ENCODE results near the gene AEN.

Gene AEN, protein sequence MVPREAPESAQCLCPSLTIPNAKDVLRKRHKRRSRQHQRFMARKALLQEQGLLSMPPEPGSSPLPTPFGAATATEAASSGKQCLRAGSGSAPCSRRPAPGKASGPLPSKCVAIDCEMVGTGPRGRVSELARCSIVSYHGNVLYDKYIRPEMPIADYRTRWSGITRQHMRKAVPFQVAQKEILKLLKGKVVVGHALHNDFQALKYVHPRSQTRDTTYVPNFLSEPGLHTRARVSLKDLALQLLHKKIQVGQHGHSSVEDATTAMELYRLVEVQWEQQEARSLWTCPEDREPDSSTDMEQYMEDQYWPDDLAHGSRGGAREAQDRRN
- total RNA-seq: 73.9 to 175 (median 110) reads per million in 3 experiments

DNA sequence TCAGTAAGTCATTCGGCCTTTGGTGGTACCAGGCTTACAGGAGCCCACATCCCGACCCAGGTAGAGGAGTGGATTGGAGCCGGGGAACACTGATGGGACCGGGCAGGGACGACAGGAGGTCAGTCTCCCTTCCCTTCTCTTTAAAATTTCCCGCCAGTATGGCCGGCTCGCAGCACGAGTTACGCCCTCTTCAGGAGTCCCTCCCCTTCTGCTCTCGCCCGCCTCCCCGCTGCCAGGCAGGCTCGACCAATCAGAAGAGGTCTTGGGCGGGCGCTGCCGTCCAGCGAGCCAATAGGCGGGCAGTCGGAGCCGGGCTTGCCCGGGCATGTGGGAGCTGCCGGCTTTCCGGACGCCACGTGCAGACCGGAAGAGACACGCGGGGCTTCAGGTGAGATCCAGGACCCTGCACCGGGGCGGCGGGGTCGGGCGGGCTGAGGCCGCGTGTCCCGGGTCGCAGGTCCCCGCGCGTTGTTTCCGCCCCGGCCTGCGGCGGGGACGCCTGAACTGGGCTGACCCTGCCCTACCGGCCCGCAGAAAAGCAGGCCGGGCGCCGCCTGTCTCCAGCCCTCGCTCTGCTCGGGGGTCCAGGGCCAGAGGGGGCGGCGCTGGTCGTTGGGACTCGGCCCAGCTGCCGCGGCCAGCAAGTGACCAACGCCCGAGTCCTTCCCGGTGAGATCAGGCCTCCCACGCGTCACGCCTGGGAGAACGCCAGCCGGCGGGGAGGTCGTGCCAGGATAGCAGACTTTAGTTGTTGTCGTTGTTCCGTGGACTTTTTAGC lies at the start of gene AEN:
Gene AEN, plus strand, starts transcription at position 346 of the 778 bp plus-strand sequence. CDS start 4,870 bp downstream, outside the sequence.
- peak; percentile 95 for DNase-seq

DNA sequence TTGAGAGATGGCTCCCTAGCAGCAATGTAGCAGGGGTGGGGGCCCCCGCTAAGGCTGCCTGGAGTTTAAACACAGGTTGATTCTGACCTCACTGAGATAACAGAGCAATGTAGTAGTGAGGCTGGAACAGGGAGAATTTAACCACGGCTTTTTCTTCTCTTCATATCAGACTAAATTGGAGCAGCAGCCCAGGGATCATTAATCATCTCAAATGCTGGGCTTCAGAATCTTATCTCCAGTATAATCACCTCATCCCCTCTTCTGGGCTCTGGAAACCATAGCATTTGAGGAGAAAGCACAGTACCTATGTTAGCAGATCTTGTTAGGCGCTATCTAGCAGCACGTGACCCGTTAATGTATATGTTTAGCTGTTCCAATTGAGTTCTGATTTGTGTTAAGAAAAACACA lies 49.3 kb upstream of the AEN start:
- DNase-seq: no peak

DNA sequence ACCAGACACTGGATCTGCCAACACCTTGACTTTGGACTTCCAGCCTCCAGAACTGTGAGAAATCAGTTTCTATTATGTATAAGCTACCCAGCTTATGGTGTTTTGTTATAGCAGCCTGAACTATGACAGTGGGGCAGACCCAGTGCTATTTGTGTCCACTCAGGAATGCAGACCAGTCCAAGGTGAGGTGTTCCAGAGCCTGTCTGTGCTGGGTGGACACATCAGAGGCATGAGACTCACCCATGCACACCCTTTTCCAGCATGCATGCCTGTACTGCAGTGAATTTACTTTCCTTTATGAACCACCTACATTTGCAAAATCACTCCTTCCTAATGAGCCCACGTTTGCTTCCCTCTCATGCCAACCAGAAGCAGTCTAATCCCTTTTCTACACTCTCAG lies 47.1 kb upstream of the AEN start:
- DNase-seq: no peak

DNA sequence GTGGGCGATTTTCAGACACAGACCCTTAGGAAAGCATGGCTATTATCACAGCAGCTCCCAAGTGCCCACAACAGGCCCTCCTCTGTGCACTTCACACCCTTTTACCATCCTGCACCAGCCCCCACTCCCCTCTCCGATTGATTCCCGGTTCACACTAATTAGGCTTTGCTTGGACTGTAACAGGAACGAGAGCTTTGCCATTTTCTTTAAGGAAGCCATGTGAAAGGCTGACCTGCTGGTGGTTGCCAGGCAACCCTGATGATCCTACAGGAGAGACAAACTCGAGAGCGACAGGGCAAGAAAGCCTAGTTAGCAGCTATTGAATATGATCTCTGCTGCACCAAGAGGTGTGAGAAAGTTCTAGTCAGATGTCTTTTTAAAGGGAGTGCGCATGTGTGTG lies 46.5 kb upstream of the AEN start:
- no peak for DNase-seq

DNA sequence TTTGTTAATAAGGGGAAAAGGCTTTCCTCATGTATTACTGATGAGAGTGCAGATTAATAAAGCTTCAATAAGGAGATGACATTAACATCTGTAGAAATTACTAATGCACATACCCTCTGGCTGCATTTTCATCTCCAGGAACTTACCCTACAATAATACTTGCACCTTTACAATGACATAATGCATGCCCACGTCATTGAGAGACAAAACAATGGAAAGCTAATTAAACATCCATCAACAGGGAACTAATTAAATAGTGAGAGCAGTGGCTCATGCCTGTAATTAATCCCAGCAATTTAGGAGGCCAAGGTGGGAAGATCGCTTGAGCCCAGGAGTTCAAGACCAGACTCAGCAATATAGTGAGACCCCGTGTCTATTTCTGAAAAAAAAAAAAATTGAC lies 41.8 kb upstream of the AEN start:
- DNase-seq: no peak

DNA sequence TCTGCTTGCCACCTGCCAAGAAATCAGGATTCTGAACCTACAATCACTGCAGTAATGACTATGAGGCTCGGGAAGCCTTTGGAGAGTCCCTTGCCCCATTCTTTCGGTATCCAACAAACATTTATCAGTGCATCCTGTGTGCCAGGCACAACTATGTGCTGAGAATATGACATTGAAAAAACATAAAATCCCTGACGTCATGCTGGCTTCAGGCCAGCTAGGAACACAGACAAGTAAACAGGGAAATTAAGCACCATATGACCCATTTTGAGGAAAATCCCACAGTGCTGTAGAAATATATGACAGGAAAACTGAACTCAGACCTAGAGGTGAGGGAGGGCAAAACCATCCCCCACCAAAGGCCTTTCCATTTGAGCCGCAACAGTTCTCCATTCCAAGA lies 40.6 kb upstream of the AEN start:
- DNase-seq: no peak

DNA sequence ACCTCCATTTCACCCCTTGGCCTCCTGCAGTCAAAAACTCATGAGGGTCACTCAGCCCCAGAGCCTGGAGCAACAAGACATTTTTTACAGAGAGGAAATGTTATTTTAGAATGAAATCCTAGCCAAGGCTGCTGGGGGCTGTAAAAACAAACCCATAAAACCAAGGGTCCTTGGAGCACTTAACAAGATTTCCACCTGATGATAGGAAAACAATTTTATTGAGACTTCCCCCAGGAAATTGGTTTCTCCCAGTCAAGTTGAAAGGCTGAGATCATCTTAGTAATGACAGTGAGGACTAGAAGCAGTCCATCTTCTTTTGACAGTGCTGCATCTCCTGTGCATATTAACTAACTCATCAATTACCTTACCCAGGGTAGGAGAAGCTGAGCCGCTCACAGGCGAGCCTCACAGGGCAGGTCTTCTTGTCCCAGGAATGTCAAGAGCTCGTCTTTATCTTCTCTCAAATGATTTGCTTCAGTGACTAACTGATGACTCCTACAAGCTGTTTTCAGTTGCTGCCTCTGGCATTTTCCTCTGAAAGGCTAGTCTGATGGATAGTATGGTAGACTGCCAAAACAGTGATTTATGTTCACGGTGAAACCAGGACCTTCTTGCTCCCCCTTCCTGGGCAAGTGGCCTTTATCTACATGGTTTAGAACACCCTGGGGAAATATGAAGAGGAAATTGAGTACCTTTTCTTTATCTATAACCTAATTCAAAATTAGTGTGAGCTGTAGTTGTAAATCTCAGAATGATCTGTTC lies 34.6 kb upstream of the AEN start:
- DNase-seq: no peak

DNA sequence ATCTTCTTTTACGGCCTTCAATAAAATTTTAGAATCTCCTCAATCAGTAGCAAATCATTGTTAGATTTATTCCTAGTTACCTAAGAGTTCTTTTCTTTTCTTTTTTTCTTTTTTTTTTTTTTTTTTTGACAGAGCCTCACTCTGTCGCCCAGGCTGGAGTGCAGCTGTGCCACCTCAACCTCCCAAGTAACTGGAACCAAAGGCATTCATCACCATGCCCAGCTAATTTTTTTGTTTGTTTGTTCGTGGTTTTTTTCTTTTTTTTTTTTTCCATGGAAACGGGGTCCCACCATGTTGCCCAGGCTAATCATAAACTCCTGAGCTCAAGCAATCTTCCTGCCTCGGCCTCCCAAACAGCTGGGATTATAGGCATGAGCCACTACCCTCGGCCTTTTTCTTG lies 30.4 kb upstream of the AEN start:
- no peak for DNase-seq

DNA sequence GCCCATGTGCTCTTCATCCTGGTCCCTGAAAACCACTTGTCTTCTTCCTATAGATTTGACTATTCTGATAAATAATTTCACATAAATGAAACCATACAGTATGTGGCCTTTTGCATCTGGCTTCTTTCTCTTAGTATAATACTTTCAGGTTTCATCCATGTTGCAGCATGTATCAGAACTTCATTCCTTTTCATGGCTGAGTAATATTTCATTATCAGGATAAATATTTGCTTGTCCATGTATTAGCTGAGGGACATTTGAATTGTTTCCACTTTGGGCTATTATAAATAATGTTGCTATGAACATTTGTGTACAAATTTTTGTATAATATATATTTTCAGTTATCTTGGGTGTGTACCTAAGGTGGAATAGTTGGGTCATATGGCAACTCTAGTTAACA lies 29.8 kb upstream of the AEN start:
- DNase-seq: no peak

DNA sequence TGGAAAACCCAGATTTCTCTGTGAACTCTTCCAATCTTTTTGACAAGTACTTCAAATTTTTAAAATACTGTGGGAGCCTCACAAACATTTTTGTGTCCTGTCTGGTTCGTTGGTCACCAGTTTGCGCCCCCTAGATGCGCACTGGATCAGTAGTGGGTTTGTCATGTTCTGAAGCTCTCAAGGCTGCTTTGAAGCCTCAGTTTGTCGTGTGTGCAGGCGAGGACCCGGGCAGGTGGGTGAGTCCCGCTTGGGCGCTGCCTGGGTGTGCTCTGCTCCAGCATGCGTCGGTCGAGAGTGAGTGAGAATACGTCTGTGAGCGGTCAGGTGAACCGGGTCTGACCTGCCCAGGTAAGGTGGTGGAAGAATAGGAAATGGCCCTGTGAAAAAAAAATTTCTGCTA lies 17.3 kb upstream of the AEN start:
- DNase-seq: no peak

DNA sequence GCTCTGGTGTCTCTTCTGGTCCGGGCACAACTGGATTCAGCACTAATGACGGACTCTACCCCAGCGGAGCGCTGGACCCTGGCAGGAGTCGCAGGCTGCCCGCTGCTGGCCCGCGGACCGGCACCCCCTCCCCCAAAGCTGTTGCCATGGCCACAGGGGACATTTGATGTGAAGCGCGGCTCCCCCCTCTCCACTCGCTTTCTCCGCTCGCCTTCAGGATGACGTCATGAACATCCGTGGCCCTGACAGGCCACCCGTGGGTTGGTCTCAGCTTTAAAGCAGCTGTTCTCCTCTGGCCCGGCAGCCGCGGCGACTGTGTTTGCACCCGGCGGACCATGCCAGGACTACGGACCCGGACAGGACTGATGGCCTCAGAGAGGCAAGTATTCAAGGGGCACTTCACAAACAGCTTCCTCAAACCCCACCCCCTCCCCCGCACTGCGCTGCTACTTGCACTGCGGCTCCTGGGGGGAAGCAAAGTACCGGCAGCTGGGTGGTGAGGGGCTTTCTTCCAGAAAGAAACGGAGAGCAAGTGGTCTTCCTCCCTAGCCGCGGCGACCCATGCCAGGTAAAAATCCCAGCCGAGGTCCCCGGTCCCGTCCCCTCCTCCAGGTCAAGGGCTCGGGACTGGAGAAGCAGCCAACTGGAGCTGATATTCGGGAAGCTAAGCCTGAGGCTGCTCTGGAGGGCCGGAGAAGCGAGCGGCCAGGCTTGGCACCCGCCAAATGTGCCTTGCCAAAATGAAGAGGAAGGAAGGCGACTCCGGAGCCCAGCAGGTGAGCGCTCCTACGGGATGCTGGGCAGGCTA lies 16.6 kb upstream of the AEN start:
- DNase-seq: no peak

DNA sequence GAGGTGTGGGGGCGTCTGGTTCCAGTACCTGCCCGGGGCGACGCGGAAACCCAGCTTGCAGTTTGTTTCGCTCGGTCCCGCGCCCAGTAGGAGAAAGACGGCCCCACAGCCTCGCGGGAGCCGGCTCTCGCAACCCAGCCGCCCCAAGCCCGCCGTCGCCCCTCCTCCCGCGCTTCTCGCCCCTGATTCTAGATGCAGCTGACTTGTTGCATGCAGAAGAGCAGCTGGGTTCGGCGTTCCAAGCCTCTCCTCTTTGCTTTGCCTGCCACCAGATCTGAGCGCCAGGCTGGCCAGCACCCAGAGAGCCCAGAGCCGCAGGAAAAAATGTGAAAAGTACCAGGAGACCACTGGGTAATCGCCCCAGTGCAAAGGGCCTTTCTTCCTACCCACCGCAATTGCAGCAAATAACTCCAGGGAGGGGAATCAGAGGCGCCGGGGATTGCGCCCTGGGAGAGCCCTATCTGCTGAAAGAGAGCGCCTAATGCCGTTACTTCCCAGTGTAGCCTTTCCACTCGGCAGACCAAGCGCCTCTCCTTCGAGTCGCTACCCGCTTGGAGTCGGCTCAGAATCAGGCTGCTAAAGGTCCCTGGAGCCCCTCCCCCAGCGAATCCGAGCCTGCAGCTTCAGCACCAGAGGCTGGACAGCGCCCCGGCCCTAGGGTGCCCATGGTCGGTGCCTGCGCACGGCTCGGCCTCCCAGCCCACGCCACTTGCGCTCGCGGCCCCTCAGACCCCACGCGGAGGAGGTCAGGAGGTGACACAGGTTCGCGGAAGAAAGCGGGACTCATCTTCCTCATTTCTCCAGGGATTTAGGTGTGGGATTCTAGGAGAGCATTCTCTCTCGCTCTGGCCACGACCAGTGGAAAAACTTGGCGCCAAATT lies 15.7 kb upstream of the AEN start:
- DNase-seq: peak; percentile 27

DNA sequence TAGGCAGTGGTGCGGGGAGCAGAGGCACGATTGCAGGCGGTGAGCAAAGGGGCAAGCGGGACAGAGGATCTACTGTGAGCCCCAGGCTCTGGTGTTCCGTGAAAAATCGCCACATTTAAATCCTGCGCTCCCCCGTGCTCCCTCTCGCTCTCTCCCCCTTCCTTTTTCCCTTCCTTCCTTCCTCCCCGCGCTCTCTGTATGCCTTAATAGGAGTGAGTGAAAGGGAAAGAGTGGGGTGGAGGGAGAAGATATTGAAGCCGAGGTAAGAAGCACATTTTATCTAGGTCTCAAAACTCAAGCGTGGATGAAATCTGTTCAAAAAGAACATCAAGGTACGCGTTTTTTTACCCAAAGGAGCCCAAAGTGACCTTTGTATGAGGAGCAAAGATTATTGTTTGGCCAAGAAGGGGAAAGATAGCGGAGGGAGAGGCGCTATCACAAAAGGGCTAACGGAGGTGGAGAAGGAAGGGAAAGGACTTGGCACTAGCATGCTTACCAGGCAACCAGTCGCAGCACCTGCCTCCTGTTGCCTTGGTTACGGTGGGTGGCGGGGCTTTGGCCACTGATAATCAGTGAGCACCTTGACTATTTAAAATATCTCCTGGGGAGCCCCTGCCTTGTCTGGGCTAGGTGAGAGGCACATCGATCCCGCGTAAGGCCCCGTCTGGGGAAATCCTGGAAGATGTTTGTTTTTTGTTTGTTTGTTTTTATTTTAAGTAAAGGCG lies 14.9 kb upstream of the AEN start:
- DNase-seq: no peak

DNA sequence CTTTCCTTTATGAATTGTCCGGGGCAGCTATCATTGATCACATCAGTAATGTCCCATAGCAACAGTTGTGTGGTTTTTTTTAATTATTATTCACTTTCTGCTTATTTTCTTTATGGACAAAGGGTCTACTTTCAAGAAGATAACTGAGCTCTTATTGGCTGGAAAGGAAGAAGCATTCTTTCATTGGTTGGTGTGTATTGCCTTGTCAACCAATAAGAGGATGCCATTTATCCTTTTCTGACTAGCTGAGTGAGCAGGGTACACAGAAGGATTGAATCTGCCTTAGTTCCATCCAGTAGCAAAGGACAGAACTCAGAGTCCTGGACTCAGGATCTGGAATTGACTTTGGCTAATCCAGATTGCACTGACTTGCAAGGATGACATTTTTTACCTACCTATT lies 13.2 kb upstream of the AEN start:
- no peak for DNase-seq

DNA sequence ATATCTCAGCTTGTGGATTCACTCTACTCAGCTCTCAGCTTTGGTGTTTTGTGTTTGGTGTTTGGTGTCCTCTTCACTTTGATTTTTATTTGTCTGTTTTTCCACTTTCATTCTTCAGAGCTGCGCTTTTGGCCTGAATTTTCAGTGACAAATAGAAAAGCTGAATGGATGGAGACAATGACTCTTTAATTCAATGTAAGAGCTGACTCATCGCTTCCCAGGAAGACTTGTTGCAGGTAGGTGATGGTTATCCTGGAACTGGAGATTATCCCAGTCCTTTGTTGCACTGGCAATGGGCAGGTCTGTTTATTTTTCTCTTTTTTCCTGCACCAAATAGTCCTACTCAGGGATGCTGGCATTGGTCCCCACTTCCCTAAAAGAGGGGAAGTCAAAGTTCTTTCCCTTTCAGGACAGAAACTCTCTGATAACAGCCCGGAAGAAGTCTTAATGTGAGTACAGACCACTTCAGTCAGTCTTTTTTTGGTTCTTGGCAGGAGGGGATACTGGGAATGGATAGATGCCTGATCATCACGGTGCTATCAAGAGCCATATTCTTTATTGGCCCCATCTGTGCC lies 12.4 kb upstream of the AEN start:
- no peak for DNase-seq

DNA sequence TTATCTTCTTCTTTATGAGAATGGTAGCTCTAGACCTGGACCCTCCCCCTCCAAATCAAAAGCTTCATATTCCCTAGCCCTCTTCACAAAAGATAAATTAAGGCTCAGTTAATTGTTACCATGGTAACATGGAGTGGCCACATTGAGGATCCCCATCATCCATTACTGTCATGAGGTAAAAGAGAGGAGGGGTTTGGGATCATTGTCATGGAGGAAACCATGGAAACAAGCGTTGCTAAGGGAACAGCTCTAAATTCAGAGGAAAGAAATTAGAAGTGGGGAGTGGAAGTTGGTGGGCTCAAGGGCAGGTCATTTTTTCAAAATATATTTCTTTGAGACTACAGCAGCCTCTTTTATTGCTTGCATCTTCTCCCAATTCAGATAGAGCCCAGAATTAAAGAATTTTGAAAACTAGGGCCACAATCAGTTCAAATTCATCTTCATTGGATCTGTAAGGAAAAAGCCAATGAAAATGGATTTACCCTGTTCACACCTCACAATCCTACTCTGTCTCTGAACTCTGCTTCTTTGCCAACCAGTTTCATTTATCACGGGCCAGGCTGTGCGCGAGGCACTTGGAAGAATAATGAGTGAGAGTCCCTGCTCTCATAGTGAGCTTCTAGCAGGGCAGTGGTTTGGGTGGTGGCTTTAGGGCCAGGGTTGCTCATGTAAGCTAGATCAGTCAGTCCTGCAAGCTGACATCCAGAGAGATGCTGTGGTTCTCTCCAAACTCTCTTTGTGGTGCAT lies 11.6 kb upstream of the AEN start:
- DNase-seq: no peak

DNA sequence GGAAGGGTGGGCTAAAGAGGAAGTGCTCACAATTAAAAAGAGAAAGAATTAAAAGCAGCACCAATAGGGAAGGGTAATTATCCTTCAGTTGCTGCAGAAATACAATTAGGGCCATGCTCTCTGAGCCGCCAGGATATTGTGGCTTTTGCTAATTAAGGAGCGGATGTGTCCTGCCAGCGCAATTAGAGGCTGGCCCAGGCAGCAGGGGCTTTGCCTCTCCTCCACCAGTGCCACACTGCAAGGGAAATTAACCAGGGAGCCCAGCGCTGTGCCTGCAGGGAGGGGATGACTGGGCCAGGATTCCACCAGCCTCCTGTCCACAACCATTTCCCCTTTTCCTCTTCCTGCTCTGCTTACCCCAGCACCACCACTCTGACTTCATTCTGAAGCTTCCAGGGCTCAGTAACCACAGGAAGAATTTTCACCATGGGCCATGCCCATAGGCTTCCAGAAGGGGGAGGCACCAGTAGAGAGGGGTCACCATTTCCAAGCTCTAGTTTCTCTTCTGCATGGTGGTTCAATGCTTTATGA lies 10.4 kb upstream of the AEN start:
- DNase-seq: no peak

DNA sequence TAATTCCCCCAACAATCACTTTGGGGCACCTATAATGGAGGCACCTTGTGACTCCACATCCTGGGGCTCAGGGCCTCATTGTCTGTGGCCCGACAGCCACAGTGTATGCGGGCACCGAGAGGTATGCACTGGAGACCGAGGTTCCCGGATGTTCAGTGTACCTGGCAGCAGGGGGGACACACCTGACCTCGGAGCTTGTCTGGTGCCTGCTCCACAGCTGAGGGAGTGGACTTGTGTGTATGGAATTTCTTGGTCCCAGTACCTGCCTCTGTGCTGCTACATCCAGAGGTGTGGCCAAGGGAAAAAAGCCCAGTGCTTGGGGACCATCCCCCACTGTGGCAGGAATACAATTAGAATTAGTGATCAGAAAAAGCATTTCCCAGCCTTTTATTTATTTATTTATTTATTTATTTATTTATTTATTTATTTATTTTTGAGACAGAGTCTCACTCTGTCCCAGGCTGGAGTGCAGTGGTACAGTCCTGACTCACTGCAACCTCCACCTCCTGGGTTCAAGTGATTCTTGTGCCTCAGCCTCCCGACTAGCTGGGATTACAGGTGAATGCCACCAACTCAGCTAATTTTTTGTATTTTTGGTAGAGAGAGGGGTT lies 8.8 kb upstream of the AEN start:
- no peak for DNase-seq

Data from central memory CD4-positive, alpha-beta T cell (primary cell).